GM10847 (cell line): ENCODE data around the gene AQP9.

ENCODE experiments used
- POLR2A ChIP-seq: IDR thresholded peaks from 2 replicates; pipeline ENCODE4 v1.6.1; 2011; ENCODE audit not compliant: insufficient read length; ENCODE audit errors: extremely low read depth

The AQP9 gene

GRCh38 chr15:58163985-58164384 lies 25.8 kb downstream of the AQP9 start:
- TF ChIP-seq POLR2A = no peak

- TF ChIP-seq POLR2A = no peak
Observed at GRCh38 chr15:58164926-58165325, 26.7 kb downstream of the AQP9 start.

GRCh38 chr15:58165661-58166060 lies 27.5 kb downstream of the AQP9 start:
- TF ChIP-seq POLR2A = no peak

GRCh38 chr15:58167095-58167691 lies 29.0 kb downstream of the AQP9 start:
- no peak for TF ChIP-seq POLR2A

- TF ChIP-seq POLR2A = no peak
Observed at GRCh38 chr15:58169934-58170333, 31.8 kb downstream of the AQP9 start.

GRCh38 chr15:58171476-58172061 lies 33.4 kb downstream of the AQP9 start:
- TF ChIP-seq POLR2A = no peak

GRCh38 chr15:58174709-58175108 lies 36.5 kb downstream of the AQP9 start:
- no peak for TF ChIP-seq POLR2A

GRCh38 chr15:58175955-58176354 lies 37.8 kb downstream of the AQP9 start:
- no peak for TF ChIP-seq POLR2A

- no peak for TF ChIP-seq POLR2A
Observed at GRCh38 chr15:58178668-58179067, 40.5 kb downstream of the AQP9 start.

GRCh38 chr15:58179206-58179605 lies 41.0 kb downstream of the AQP9 start:
- no peak for TF ChIP-seq POLR2A

- no peak for TF ChIP-seq POLR2A
Observed at GRCh38 chr15:58179741-58180381, 41.7 kb downstream of the AQP9 start.

- TF ChIP-seq POLR2A = no peak
Observed at GRCh38 chr15:58182460-58183163, 44.4 kb downstream of the AQP9 start.

GRCh38 chr15:58185439-58185838 lies 47.3 kb downstream of the AQP9 start:
- TF ChIP-seq POLR2A = no peak

GRCh38 chr15:58189148-58189811 lies 51.1 kb downstream of the AQP9 start:
- no peak for TF ChIP-seq POLR2A

- TF ChIP-seq POLR2A = no peak
Observed at GRCh38 chr15:58190419-58190818, 52.2 kb downstream of the AQP9 start.
